Subcutaneous adipose tissue (tissue), 4 donors: ENCODE results near the gene STUM. TPM values are rescaled to one million over a fixed set of nuclear protein-coding genes. Genes with fewer than 3 reads are reported as not detected.

ENCODE experiments used
- total RNA-seq, 4 donors: library from RNA; depleted of rRNA; stranded (reverse); fragments of >200 nt; gene quantifications; one replicate each; pipeline ENCODE4 v1.1.0, GENCODE V29; 2016
- TF ChIP-seq, protein P1 (sequence below): fragments of 450-650 bp; IDR thresholded peaks from one replicate; pipeline ENCODE4 v1.5.1; 2016; ENCODE audit warnings: low read depth, mild to moderate bottlenecking, control low read depth, antibody characterized with exemption, moderate library complexity

STUM gene
- total RNA-seq, 4 donors from 2014 or later = 0.16 to 4.1 (median 1.4) TPM

GRCh38 chr1:226597616-226598454 is 49.3 kb downstream of the STUM start:
- TF ChIP-seq, protein P1, sequence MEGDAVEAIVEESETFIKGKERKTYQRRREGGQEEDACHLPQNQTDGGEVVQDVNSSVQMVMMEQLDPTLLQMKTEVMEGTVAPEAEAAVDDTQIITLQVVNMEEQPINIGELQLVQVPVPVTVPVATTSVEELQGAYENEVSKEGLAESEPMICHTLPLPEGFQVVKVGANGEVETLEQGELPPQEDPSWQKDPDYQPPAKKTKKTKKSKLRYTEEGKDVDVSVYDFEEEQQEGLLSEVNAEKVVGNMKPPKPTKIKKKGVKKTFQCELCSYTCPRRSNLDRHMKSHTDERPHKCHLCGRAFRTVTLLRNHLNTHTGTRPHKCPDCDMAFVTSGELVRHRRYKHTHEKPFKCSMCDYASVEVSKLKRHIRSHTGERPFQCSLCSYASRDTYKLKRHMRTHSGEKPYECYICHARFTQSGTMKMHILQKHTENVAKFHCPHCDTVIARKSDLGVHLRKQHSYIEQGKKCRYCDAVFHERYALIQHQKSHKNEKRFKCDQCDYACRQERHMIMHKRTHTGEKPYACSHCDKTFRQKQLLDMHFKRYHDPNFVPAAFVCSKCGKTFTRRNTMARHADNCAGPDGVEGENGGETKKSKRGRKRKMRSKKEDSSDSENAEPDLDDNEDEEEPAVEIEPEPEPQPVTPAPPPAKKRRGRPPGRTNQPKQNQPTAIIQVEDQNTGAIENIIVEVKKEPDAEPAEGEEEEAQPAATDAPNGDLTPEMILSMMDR = no peak

GRCh38 chr1:226598455-226598849 is 49.9 kb downstream of the STUM start:
- TF ChIP-seq, protein P1 = no peak

- TF ChIP-seq, protein P1 = no peak
Measured at GRCh38 chr1:226599636-226600238, 51.2 kb downstream of the STUM start.

- TF ChIP-seq, protein P1 = no peak
Measured at GRCh38 chr1:226600254-226600653, 51.7 kb downstream of the STUM start.

DNA sequence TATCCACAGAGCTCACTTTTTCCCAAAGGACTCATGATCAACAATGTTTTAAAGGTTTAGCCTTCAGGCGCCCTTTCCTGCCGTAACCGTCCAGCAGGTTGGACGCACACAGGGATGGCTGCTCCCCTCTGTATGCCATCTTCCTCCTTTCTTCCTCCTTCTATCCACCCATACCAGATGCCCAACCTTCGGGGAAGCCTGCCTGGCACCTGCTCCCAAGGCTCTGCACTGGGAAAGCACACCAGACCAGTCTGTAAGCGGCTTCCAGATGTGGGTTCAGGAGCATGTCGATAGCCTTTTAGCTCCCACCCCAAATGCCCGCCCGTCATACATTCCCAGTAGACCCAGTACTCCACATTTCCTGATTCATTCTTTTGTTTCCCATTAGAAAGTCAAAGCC is 52.9 kb downstream of the STUM start:
- TF ChIP-seq, protein P1 = no peak

DNA sequence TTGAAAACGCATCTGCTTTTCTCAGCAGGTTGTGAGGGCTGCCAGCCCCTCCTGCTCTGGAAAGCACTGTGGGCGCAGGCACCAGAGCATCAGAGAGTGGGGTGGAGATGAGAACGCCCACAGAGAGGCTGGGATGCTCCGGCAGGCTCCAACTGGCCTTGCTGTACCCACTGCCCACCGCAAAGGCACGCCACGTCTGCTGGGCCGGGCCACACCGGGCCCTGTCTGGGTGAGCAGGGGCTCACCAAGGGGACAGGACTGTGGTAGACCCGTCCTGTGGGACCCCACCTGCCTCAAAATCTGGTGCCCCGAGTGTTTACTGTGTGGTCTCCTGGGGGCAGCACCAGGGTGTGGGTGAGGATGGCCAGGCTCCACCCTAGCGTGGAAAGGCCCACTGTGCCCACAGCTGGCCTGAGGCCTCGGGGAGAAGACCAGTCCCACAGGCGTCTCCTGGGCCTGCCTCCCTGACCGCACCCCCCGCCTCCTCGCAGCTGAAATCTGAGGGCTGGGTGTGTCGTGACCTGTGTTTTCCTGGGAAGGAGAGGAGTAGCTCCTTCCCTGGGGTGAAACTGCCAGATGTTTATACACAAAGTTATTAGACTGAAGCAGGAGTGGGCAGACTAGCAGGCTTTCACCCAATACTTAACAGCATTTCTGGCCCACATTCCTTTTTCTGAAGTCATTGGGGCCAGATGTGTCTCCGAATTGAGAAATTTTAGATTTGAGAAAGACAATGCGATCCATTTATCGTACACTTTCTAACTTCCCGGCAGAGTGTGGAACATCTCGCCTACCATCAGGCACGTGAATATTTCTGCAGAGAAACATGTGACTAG is 53.8 kb downstream of the STUM start:
- TF ChIP-seq, protein P1 = no peak
